ENCODE results near the gene PRRT4.

PRRT4 gene

DNA sequence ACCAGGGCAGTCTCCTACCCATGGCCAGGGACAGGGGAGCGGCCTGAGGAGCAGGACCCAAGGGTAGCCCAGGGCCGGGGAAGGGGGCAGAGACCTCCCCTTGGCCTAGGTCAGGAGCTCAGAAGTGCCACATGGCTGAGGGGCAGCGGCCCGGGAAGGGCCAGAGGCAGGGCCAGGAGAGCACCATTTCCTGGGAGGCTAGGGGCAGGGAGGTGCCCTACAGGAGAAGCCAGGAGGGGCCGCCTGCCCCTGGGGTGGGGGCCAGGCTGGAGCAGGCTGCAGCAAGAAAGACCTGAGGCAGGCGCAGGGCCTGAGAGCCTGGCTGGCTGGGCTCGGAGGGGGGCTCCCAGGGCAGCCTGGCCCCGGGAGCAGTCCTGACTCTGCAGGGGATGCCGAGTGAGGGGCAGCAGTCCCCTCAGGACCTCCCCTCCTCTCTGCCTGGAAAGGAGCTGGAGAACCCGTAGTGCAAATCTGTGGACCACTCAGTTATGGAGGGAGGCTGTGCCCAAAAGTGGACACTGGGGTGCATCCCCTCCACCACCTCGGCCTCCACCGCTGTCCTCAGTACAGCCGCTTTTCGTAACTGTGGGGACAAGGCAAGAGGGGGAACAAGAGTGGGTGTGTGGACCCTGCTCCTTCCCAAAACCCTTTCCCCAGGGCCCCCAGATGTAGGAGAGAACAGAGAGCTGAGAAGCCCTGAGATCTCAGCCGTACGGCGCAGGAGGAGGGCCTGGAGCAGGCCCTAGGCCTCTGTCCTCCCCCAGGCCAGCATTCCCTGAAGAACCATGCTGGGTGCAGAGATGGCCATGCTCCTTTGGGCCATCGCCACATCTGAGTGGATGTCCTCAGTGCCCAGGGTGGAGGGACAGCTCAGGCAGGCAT lies 31.2 kb upstream of the PRRT4 start:
- H3K27me3 ChIP-seq (ENCODE audit: insufficient read depth, poor library complexity, severe bottlenecking) = no peaks in the 10 kb centered on the region
- no peak for DNase-seq (ENCODE audit: low read depth in 1 of 2, low spot score in 1 of 2)
- TF ChIP-seq GABPA (IDR thresholded peaks at IDR 0.05; ENCODE audit: low read depth) (no peak), SPI1 (IDR thresholded peaks at IDR 0.05; ENCODE audit: borderline replicate concordance, low read depth) (no peak), POLR2AphosphoS5 (IDR thresholded peaks at IDR 0.05; ENCODE audit: low read depth) (no peak)
- TF ChIP-seq, protein P1, sequence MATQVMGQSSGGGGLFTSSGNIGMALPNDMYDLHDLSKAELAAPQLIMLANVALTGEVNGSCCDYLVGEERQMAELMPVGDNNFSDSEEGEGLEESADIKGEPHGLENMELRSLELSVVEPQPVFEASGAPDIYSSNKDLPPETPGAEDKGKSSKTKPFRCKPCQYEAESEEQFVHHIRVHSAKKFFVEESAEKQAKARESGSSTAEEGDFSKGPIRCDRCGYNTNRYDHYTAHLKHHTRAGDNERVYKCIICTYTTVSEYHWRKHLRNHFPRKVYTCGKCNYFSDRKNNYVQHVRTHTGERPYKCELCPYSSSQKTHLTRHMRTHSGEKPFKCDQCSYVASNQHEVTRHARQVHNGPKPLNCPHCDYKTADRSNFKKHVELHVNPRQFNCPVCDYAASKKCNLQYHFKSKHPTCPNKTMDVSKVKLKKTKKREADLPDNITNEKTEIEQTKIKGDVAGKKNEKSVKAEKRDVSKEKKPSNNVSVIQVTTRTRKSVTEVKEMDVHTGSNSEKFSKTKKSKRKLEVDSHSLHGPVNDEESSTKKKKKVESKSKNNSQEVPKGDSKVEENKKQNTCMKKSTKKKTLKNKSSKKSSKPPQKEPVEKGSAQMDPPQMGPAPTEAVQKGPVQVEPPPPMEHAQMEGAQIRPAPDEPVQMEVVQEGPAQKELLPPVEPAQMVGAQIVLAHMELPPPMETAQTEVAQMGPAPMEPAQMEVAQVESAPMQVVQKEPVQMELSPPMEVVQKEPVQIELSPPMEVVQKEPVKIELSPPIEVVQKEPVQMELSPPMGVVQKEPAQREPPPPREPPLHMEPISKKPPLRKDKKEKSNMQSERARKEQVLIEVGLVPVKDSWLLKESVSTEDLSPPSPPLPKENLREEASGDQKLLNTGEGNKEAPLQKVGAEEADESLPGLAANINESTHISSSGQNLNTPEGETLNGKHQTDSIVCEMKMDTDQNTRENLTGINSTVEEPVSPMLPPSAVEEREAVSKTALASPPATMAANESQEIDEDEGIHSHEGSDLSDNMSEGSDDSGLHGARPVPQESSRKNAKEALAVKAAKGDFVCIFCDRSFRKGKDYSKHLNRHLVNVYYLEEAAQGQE (IDR thresholded peaks at IDR 0.05; ENCODE audit: insufficient replicate concordance, low read depth) = no peak
- TF ChIP-seq, protein P2, sequence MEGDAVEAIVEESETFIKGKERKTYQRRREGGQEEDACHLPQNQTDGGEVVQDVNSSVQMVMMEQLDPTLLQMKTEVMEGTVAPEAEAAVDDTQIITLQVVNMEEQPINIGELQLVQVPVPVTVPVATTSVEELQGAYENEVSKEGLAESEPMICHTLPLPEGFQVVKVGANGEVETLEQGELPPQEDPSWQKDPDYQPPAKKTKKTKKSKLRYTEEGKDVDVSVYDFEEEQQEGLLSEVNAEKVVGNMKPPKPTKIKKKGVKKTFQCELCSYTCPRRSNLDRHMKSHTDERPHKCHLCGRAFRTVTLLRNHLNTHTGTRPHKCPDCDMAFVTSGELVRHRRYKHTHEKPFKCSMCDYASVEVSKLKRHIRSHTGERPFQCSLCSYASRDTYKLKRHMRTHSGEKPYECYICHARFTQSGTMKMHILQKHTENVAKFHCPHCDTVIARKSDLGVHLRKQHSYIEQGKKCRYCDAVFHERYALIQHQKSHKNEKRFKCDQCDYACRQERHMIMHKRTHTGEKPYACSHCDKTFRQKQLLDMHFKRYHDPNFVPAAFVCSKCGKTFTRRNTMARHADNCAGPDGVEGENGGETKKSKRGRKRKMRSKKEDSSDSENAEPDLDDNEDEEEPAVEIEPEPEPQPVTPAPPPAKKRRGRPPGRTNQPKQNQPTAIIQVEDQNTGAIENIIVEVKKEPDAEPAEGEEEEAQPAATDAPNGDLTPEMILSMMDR (IDR thresholded peaks at IDR 0.05; ENCODE audit: insufficient read depth, low read length) = no peak
- no peak overlapping the region for H3K4me3 ChIP-seq (replicated peaks; ENCODE audit: insufficient read depth, low read length)
- no peak overlapping the region for H3K27ac ChIP-seq (replicated peaks)

DNA sequence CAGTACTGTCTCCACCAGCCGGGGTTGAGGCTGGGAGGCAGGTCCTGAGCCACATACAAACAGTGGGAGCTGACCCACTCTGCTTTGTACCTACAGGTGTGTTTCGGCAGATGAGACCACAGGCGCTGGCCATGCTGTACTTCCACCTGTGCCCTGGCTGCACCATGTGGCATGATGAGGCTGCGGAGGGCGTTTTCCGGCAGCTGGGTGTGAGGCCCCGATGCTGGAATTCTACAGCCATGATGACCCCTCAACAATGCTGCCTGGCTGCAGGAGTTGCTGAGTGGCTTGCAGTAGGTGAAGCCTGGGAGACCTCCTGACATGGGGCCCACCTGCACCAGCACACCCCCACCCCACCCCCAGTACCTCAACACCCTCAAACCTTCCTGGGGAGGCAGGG lies 30.3 kb upstream of the PRRT4 start:
- DNase-seq (ENCODE audit: low read depth in 1 of 2, low spot score in 1 of 2) = no peak
- no peak overlapping the region for H3K4me3 ChIP-seq (replicated peaks; ENCODE audit: insufficient read depth, low read length)
- no peaks in the 10 kb centered on the region for H3K27me3 ChIP-seq (ENCODE audit: insufficient read depth, poor library complexity, severe bottlenecking)
- no peak overlapping the region for H3K27ac ChIP-seq (replicated peaks)
- TF ChIP-seq, protein P1 (IDR thresholded peaks at IDR 0.05; ENCODE audit: insufficient replicate concordance, low read depth) = no peak
- TF ChIP-seq SPI1 (IDR thresholded peaks at IDR 0.05; ENCODE audit: borderline replicate concordance, low read depth) (no peak), POLR2AphosphoS5 (IDR thresholded peaks at IDR 0.05; ENCODE audit: low read depth) (no peak), GABPA (IDR thresholded peaks at IDR 0.05; ENCODE audit: low read depth) (no peak)
- TF ChIP-seq, protein P2 (IDR thresholded peaks at IDR 0.05; ENCODE audit: insufficient read depth, low read length) = no peak

GRCh38 chr7:128390871-128391565 lies 29.5 kb upstream of the PRRT4 start:
- peak in 1 of 2 experiments; percentile 51 for DNase-seq (ENCODE audit: low read depth in 1 of 2, low spot score in 1 of 2)
- no peak overlapping the region for H3K27ac ChIP-seq (replicated peaks)

More at GRCh38 chr7:128390871-128391565, 29.5 kb upstream of the PRRT4 start:
- H3K4me3 ChIP-seq (replicated peaks; ENCODE audit: insufficient read depth, low read length) = no peak overlapping the region
- TF ChIP-seq SPI1 (IDR thresholded peaks at IDR 0.05; ENCODE audit: borderline replicate concordance, low read depth) (no peak), POLR2AphosphoS5 (IDR thresholded peaks at IDR 0.05; ENCODE audit: low read depth) (no peak), GABPA (IDR thresholded peaks at IDR 0.05; ENCODE audit: low read depth) (no peak)
- TF ChIP-seq, protein P1 (IDR thresholded peaks at IDR 0.05; ENCODE audit: insufficient replicate concordance, low read depth) = no peak
- TF ChIP-seq, protein P2 (IDR thresholded peaks at IDR 0.05; ENCODE audit: insufficient read depth, low read length) = no peak
- no peaks in the 10 kb centered on the region for H3K27me3 ChIP-seq (ENCODE audit: insufficient read depth, poor library complexity, severe bottlenecking)
